Esophagus mucosa (tissue), 1 donor: ENCODE results near the gene ABCD4. TPM values are rescaled to one million over a fixed set of nuclear protein-coding genes. Genes with fewer than 3 reads are reported as not detected.

Experiments
- ATAC-seq: fragments of 200-7000 bp; cut with Tn5 transposase; one replicate; pipeline ENCODE4 v1.9.1; 2020
- total RNA-seq: library from RNA; stranded (reverse); gene quantifications from one replicate; pipeline ENCODE4 v1.2.4, GENCODE V29; 2023
- donor health status: DM: yes; HTN: yes; CAD: no.

Gene ABCD4
- total RNA-seq, 1 donor from 2014 or later, result 18.1 TPM

GRCh38 chr14:74301594-74302151 lies 1.1 kb downstream of the ABCD4 start:
- peak; percentile 9 for ATAC-seq

GRCh38 chr14:74299061-74299545 lies 3.6 kb downstream of the ABCD4 start:
- no peak for ATAC-seq

- no peak for ATAC-seq
These were observed 4.7 kb downstream of the ABCD4 start for GRCh38 chr14:74297986-74298385.

GRCh38 chr14:74296037-74296467 lies 6.7 kb downstream of the ABCD4 start:
- no peak for ATAC-seq

GRCh38 chr14:74293606-74294005 lies 9.1 kb downstream of the ABCD4 start:
- no peak for ATAC-seq

- no peak for ATAC-seq
These were observed 10.7 kb downstream of the ABCD4 start for GRCh38 chr14:74292061-74292460.

- ATAC-seq, result no peak
These were observed 12.3 kb downstream of the ABCD4 start for GRCh38 chr14:74290415-74290814.

GRCh38 chr14:74289801-74290200 lies 12.9 kb downstream of the ABCD4 start:
- ATAC-seq, result no peak

GRCh38 chr14:74286736-74287135 lies 16.0 kb downstream of the ABCD4 start:
- ATAC-seq, result no peak

- peak; percentile 21 for ATAC-seq
These were observed 21.7 kb downstream of the ABCD4 start for GRCh38 chr14:74281069-74281468.

- no peak for ATAC-seq
These were observed 24.7 kb downstream of the ABCD4 start for GRCh38 chr14:74278080-74278479.

- ATAC-seq, result peak; percentile 77
These were observed 27.4 kb downstream of the ABCD4 start for GRCh38 chr14:74275241-74275841.

- no peak for ATAC-seq
These were observed 31.4 kb downstream of the ABCD4 start for GRCh38 chr14:74271365-74271764.

GRCh38 chr14:74270382-74271177 lies 32.2 kb downstream of the ABCD4 start:
- ATAC-seq, result peak; percentile 73

GRCh38 chr14:74267588-74267987 lies 35.1 kb downstream of the ABCD4 start:
- ATAC-seq, result no peak

- ATAC-seq, result no peak
These were observed 37.3 kb downstream of the ABCD4 start for GRCh38 chr14:74265301-74265965.

- no peak for ATAC-seq
These were observed 38.8 kb downstream of the ABCD4 start for GRCh38 chr14:74263921-74264320.

- ATAC-seq, result no peak
These were observed 39.6 kb downstream of the ABCD4 start for GRCh38 chr14:74263181-74263580.

GRCh38 chr14:74262076-74262475 lies 40.7 kb downstream of the ABCD4 start:
- no peak for ATAC-seq

- ATAC-seq, result peak; percentile 83
These were observed 41.4 kb downstream of the ABCD4 start for GRCh38 chr14:74261288-74261687.

- ATAC-seq, result no peak
These were observed 42.1 kb downstream of the ABCD4 start for GRCh38 chr14:74260525-74261233.

- no peak for ATAC-seq
These were observed 43.2 kb downstream of the ABCD4 start for GRCh38 chr14:74259513-74259912.

- no peak for ATAC-seq
These were observed 44.0 kb downstream of the ABCD4 start for GRCh38 chr14:74258764-74259035.
